Vagina (tissue), 2 donors: Measurements from ENCODE around the gene SCUBE1. TPM values are rescaled to one million over a fixed set of nuclear protein-coding genes. Genes with fewer than 3 reads are reported as not detected.

Experiments
- DNase-seq, 2 donors: peaks; one replicate each; pipeline ENCODE4 v3.0.0-alpha.2; 2017; ENCODE audit errors: extremely low spot score in 2 of 2
- H3K27ac ChIP-seq: fragments of 200-600 bp; sonication (generic); one replicate; pipeline ENCODE4 v1.5.1; 2019
- H3K27me3 ChIP-seq: fragments of 200-600 bp; sonication (generic); one replicate; pipeline ENCODE4 v1.5.1; 2019
- H3K36me3 ChIP-seq, 2 donors: fragments of 200-600 bp; sonication (generic); one replicate each; pipeline ENCODE4 v1.5.1; 2017 to 2019
- H3K4me1 ChIP-seq: fragments of 200-600 bp; sonication (generic); one replicate; pipeline ENCODE4 v1.5.1; 2019
- H3K4me3 ChIP-seq, 2 donors: fragments of 200-600 bp; sonication (generic); 1 replicate in 1 of 2; 2 replicates in 1 of 2; pipeline ENCODE4 v1.5.1; 2016 to 2019
- H3K9me3 ChIP-seq: fragments of 200-600 bp; sonication (generic); one replicate; pipeline ENCODE4 v1.5.1; 2019
- POLR2A ChIP-seq, 2 donors: fragments of 450-650 bp; IDR thresholded peaks; one replicate each; pipeline ENCODE4 v1.6.1; 2017; ENCODE audit warnings: antibody characterized with exemption in 2 of 2, mild to moderate bottlenecking in 2 of 2, moderate library complexity in 2 of 2
- POLR2AphosphoS5 ChIP-seq, 2 donors: sonication (generic); formaldehyde crosslinking; IDR thresholded peaks; one replicate each; pipeline ENCODE4 v1.9.0; 2017; ENCODE audit warnings: antibody characterized with exemption in 2 of 2, mild to moderate bottlenecking in 2 of 2, low read depth in 1 of 2; ENCODE audit not compliant: insufficient read depth in 1 of 2
- intact Hi-C: fragments of 100-400 bp; cut with DNase I; formaldehyde crosslinking; loops from one replicate; pipeline ENCODE4 v1.15.1; 2023
- total RNA-seq: library from RNA; depleted of rRNA; stranded (reverse); fragments of >200 nt; gene quantifications from one replicate; pipeline ENCODE4 v1.2.3, GENCODE V29; 2016
- TF ChIP-seq, protein P1 (sequence below), 3 experiments: fragments of 450-650 bp in 2 of 3; fragments of 200-600 bp in 1 of 3; sonication (generic) in 1 of 3; IDR thresholded peaks; one replicate each; pipeline ENCODE4 v1.5.1; 2017 to 2019; ENCODE audit warnings: antibody characterized with exemption in 3 of 3, mild to moderate bottlenecking in 2 of 3, moderate library complexity in 2 of 3

SCUBE1 gene
- total RNA-seq, 1 donor from 2014 or later: 6.9 TPM

DNA sequence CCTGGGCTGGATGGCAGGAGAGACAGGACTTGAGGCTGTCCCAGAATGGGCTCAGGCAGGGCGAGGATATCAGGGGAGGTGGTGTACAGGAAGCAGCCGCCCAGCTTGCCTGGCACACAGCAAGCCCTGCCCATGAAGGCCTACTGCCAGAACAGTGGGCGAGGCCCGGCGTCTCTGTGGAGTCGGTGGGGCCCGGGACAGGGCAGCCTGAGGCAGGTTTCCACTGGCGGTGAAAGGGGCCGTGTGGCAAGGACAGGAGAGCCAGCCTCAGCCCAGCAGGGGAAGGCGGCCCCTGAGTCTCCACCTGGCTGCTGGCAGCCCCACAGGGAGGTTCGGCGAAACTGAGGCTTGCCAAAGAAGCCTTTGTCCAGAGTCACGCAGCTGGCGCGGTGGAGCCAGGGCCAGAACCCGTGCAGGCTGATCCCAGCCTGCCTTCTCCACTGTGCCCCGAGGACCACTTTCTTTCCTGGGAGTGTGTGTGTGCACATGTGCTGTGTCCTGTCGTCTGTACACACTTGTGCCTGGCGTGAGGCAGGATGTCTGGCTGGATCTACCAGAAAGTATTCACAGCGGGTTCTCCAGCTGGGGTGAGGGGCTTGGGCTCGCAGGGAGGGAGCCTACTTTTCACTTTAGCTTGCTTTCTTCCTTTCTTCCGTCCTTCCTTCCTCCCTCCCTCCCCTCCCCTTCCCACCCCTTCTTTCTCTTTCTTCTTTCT is 190.7 kb downstream of the SCUBE1 start:
- intact Hi-C loops: no loop called here
- TF ChIP-seq, protein P1, sequence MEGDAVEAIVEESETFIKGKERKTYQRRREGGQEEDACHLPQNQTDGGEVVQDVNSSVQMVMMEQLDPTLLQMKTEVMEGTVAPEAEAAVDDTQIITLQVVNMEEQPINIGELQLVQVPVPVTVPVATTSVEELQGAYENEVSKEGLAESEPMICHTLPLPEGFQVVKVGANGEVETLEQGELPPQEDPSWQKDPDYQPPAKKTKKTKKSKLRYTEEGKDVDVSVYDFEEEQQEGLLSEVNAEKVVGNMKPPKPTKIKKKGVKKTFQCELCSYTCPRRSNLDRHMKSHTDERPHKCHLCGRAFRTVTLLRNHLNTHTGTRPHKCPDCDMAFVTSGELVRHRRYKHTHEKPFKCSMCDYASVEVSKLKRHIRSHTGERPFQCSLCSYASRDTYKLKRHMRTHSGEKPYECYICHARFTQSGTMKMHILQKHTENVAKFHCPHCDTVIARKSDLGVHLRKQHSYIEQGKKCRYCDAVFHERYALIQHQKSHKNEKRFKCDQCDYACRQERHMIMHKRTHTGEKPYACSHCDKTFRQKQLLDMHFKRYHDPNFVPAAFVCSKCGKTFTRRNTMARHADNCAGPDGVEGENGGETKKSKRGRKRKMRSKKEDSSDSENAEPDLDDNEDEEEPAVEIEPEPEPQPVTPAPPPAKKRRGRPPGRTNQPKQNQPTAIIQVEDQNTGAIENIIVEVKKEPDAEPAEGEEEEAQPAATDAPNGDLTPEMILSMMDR (IDR thresholded peaks at IDR 0.05): no peak
- TF ChIP-seq POLR2A (IDR thresholded peaks at IDR 0.05) (no peak), POLR2AphosphoS5 (IDR thresholded peaks at IDR 0.05; ENCODE audit: insufficient read depth in 1 of 2, low read depth in 1 of 2) (peak in 1 of 2 donors; percentile 49)

DNA sequence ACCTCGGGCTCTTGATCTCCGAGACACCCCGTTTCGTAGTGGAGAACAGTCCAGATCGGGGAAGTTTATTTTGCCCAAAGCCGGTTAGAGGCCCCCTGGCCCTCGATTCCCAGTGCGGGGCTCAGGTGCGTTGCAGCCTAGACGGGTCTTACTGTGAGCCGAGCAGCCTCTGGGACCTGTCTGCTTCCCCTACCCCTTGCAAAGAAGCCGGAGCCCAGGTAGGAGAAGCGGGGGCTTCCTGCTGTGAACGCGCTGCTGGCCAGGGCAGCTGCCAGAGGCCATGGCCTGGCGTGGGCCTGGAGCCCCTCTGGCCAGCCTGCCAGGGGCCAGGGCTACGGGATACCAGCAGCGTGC is 191.2 kb downstream of the SCUBE1 start:
- peak overlapping the region; percentile 66 to 90 for H3K4me3 ChIP-seq
- H3K27me3 ChIP-seq: no peaks in the 10 kb centered on the region
- H3K9me3 ChIP-seq: no peaks in the 10 kb centered on the region
- H3K4me1 ChIP-seq: peaks cover 58% of the 10 kb centered on the region
- intact Hi-C loops: no loop called here
- peak in 1 of 2 donors; percentile 23 for TF ChIP-seq POLR2AphosphoS5 (IDR thresholded peaks at IDR 0.05; ENCODE audit: insufficient read depth in 1 of 2, low read depth in 1 of 2)
- TF ChIP-seq POLR2A (IDR thresholded peaks at IDR 0.05): no peak
- TF ChIP-seq, protein P1 (IDR thresholded peaks at IDR 0.05): no peak
- DNase-seq: no peak
- H3K36me3 ChIP-seq: no peaks in the 10 kb centered on the region
- peak overlapping the region; percentile 95 for H3K27ac ChIP-seq

More for the DNA sequence above, 190.7 kb downstream of the SCUBE1 start:
- Histone ChIP-seq H3K4me3 (peak overlapping the region; percentile 66 to 90), H3K27ac (peak overlapping the region; percentile 95), H3K36me3 (no peaks in the 10 kb centered on the region), H3K27me3 (no peaks in the 10 kb centered on the region), H3K4me1 (peaks cover 63% of the 10 kb centered on the region), H3K9me3 (no peaks in the 10 kb centered on the region)
- DNase-seq: no peak

DNA sequence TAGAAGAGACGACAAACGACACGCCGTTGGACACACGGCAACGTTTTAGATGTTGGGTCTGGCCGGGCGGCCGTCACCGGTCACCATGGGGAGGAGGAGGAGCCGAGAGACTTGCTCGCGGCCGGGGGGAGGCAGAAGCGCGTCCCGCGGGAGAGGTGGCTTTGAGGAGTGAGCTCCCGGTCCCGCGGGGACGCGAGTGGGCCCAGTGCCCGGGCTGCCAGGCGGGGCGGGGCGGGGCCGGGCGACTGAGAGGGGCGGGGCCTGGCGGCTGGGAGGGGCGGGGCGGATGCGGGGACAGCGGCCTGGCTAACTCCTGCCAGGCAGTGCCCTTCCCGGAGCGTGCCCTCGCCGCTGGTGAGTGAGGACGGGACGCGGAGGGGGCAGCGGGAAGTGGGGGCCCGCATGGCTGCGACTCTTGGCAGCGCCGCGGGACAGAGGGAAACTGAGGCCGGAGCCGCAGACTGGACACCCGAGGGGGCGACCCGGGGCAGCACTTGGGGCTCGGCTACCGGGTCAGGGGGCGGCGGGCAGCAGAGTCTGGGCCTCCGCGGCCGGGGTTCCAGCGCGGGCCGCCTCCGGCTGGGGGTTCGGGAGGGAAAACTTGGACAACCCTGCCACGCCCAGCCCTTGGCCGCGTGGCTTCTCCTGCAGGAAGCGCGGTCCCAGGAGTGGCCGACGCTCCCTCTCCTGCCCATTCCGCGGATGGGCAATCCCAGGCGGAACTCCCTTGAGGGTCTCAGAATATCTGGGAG is 191.7 kb downstream of the SCUBE1 start, which contains the start of gene TSPO:
TSPO (plus strand) TSS at position 309 of the 752 bp plus-strand sequence. CDS start 7,680 bp downstream, outside the sequence.
- Histone ChIP-seq H3K4me3 (peak within 1 kb of the TSS; percentile 66 to 90), H3K36me3 (no peaks in the 10 kb centered on the region), H3K4me1 (peaks cover 52% of the 10 kb centered on the region), H3K27me3 (no peaks in the 10 kb centered on the region), H3K27ac (peak within 1 kb of the TSS; percentile 95), H3K9me3 (no peaks in the 10 kb centered on the region)
- DNase-seq: no peak
- intact Hi-C loops: no loop called here
- TF ChIP-seq POLR2A (IDR thresholded peaks at IDR 0.05) (peak in 1 of 2 donors; percentile 49), POLR2AphosphoS5 (IDR thresholded peaks at IDR 0.05; ENCODE audit: insufficient read depth in 1 of 2, low read depth in 1 of 2) (peak in 1 of 2 donors; percentile 78)
- TF ChIP-seq, protein P1 (IDR thresholded peaks at IDR 0.05): no peak

DNA sequence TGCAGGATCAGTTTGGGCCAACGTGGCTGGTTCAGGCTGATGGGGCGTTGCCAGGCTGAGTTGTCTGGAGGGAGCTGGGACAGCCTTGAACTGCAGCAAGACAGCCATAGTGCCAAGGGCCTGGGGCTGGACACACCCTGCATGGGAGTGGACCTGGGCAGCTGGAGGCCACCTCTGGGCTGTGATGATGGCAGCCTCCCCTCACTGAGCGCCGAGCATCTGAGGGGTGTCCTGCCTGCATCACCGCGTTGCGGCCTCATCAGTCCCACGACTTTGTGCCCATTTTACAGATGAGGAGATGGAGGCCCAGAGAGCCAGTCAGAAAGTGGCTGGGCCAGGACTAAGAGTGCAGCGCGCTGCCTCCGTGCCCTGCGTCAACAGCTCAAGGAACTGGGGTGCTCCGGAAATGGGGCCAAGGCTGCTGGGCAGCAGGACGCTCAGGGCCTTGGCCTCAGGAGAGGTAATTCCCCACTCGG is 192.4 kb downstream of the SCUBE1 start:
- H3K4me1 ChIP-seq: peaks cover 46% of the 10 kb centered on the region
- peak overlapping the region; percentile 95 for H3K27ac ChIP-seq
- intact Hi-C loops: no loop called here
- peak overlapping the region; percentile 66 to 90 for H3K4me3 ChIP-seq
- H3K36me3 ChIP-seq: no peaks in the 10 kb centered on the region
- no peaks in the 10 kb centered on the region for H3K9me3 ChIP-seq
- DNase-seq: no peak
- no peak for TF ChIP-seq POLR2A (IDR thresholded peaks at IDR 0.05)
- TF ChIP-seq, protein P1 (IDR thresholded peaks at IDR 0.05): no peak
- no peak for TF ChIP-seq POLR2AphosphoS5 (IDR thresholded peaks at IDR 0.05; ENCODE audit: insufficient read depth in 1 of 2, low read depth in 1 of 2)
- H3K27me3 ChIP-seq: no peaks in the 10 kb centered on the region
